GM10847 (cell line): ENCODE measurements around the gene LCP1.

Source experiments
- POLR2A ChIP-seq: IDR thresholded peaks from 2 replicates; pipeline ENCODE4 v1.6.1; 2011; ENCODE audit not compliant: insufficient read length; ENCODE audit errors: extremely low read depth

The LCP1 gene

DNA sequence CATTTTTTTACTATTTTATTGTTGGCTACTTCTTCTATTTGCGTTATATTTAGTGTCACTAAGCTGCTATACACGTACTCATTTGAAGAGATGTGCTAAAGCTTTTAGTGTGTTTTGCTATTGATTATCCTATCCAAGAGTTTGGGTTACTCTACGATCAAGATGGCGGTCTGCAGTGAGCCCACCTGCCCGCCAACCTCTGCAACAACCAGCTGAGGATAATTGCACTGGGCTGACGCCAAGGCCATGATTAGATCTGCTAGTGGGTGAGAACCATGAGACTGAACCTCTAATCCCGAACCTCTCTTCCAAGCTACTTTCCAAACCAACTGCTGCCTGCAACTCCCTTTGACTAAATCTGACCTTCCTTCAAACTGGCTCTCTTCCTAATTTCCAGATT is 78.9 kb downstream of the LCP1 start:
- TF ChIP-seq POLR2A: no peak

DNA sequence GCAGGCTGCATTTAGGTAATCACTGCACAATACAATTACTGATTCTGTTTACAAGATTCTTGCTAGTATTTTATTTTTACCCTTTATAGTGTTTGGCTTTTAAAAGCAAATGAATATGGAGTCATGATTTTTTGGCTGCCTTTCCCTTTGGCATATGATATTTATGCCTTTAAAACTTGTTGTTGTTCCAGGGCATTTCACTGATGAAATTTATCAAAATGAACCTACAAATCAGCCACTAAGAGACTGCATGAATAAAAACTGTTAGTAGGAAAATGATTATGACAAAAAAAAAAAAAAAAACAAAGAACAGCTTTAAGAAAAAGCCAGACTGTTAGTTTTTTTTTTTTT is 79.7 kb downstream of the LCP1 start:
- TF ChIP-seq POLR2A: no peak

DNA sequence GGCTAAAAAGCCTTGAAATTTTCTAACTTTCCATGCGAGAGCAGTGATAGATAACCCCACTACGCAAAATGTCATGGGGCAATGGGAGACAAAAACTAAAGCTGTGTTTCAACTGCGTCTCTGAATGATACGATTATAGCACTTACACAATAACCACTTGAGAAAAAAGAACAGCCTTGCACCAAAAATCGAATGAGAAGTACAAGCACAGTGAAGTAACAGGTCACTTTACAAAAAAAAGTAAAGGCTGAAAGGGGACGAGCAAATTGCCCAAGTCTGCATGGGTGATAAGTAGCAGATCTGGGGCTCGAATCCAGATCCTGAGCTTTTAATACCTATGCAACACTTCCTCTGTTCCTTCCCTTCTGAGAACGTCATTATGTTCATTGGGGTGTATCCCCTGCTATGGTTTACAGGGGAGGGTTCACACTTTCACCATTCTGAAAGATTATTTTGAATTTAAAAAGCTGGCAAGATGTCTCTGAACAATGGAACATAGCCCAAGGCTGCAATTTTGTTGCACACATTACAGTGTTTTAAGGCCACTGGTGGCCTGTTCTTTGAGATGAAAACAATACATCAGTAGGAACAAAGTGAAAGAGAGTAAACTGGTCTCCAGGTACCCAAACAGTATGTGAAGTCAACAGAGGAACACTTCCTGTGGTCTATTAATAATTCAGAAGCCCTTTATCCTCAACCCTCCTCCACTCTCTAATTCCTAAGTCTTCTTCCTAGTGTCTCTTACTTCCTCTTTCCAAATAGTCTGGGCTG is 80.3 kb downstream of the LCP1 start:
- TF ChIP-seq POLR2A: no peak

DNA sequence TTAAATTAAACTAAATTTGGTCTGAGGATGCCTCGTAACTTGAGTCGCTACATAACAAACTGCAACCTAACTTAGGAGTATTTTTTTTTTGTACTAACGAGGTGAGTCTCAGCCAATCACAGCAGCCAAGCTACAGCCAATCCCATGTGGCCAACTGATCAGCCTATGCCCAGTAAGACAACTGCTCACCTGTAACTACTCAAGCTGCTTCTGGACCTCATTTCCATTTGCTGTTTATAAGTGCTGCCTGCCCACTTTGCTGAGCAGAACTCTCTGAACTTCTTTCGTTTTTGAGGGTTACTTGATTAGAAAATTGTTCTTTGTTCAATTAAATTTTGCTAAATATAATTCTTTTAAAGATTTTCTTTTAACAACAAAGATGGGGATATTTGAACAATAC is 81.0 kb downstream of the LCP1 start:
- no peak for TF ChIP-seq POLR2A

DNA sequence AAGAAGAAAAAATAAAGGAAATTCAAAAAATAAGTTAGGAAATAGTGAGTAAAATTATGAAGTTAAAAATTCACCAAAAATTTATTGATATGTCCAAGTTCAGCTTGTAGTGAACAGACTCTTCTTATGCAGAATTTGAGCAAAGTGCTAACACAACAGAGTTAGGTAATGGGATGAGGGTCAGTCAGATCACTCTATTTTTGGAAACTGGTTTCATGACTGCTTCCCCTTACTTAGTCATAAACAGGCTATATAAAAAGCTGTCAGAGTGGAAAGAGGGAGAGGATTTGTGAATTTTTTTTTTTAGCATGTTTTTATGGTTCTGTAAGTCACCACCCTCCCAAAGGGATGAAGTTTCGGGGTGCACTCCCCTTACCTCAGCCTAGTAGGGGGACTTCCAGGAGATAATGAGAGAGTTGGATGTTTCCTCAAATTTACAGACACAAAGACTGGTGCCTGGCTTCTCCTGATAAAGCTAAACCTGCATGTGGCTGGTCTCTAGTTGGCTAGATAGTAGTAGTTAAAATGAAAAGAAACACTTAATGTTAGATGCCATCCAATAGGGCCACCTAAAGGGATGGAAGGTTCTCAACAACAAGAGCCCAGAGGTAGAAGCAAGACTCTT is 81.7 kb downstream of the LCP1 start:
- no peak for TF ChIP-seq POLR2A

DNA sequence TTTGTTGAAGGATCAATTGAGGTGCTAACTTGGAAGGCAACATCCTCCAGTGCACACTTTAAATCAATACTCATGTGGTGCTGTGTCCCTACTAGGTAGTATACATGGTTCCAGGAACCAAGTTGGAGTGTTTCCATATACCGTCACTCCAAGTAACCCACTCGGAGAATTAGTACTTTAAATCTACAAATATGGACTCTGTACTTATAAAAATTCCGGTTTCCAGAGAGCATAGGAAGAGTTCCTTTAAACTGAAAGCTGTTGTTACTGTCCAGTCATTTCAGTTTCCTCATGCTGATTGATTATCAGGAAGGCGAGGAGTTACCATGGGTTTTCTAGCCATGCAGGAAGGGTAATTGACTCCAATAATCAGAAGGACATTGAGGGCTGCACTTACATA is 84.3 kb downstream of the LCP1 start:
- no peak for TF ChIP-seq POLR2A

DNA sequence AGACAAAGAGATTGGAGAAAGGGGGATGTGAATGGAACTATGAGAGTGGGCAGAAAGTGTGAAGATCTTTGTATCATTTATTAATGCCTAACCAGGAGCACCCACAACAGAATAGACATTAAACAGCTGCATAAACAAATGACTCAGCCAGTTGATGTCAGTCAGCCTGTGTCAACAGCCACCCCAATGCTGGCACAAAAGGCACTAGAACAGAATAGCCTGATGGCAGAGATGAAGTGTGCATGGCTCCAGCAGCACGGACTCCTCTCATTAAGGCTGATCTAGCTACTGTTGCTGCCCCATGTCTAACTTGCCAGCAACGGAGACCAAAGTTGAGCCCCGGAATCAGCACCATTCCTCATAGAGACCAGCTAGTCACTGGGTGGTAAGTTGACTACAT is 85.0 kb downstream of the LCP1 start:
- TF ChIP-seq POLR2A: no peak

DNA sequence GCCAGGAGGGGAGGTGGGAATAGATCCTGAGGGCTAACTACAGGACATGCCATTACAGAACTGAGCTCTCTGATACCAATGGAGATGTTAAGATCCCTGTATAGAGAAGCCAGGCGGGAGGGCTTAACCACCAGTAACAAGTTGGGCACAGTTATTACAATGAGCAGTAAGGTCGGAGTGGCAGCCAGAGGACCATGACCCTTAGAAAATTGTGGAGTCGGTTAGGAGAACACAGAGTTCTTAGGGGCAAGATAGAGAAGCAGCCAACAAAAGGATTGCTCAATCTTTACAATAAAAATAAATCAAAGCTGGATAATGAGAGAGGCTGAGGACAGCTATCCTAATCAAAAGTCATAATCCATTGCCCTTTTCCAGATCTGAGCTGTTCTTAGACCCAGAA is 87.5 kb downstream of the LCP1 start:
- no peak for TF ChIP-seq POLR2A

DNA sequence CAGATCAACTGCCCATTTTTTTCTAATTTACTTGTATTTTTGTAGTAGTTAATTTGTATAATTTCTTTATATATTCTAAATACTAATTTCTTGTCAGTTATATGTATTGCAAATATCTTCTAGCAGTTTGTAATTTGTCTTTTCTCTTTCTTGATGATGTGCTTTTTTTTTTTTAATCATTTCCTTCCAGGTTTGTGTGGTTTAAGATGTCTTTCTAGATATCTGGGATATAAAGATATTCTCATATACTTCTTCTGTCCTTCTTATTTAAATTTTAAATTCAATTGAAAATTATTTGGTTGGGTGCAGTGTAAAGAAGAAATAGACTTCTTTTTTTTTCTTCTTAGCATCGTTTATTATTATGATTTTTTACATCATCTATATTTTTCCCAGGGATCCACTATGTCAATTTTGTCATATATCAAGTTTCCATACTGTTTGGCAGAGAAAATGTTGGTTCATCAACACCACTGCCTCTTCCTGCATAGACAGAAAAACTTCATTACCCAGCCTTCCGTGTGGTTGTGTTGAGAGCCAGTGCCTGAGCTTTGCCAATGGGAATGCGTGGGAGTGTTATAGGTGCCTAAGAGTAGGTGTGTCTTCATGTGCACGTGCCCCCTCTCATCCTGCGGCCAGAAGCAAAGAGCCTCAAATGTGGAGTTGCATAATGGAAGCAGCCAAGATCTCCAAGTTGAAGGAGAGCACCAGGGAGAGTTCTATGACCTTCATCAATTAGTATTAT is 93.0 kb downstream of the LCP1 start:
- no peak for TF ChIP-seq POLR2A

DNA sequence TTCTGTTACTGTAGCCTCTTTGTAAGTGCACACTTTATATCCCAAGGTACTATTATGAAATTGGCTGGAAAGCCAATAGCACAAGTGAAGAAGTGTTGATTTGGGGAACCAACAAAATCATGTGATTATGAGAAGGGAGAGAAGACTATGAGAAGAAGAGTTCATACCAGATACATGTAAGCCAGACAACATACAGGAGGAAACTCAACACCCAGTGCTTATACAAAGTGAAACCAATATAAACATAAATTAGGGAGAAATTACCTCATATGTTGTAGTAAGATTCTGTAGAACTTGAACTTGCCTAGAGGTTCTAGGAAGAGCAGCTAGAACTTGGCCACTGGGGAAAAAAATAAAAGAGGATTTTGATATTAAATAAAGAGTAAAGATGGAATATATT is 94.5 kb downstream of the LCP1 start:
- TF ChIP-seq POLR2A: no peak

DNA sequence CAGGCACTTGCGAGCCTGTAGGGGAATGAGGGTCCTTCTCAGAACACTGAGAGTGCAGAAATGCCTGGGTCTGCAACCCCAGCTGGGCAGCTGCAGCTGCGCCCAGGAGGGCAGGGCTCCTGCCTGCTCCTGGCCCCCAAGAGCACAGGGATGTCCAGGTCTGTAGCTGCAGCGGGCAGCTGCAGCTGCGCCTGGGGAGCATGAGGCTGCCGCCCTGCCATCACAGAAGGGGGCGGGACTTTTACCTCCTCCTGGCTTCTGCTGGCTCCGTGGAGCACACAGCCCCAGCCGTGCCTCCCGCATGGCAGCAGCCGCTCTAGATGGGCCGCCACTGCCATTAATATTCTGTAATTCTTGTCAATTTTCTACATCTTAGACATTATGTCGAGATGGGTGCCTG is 95.0 kb downstream of the LCP1 start:
- no peak for TF ChIP-seq POLR2A

DNA sequence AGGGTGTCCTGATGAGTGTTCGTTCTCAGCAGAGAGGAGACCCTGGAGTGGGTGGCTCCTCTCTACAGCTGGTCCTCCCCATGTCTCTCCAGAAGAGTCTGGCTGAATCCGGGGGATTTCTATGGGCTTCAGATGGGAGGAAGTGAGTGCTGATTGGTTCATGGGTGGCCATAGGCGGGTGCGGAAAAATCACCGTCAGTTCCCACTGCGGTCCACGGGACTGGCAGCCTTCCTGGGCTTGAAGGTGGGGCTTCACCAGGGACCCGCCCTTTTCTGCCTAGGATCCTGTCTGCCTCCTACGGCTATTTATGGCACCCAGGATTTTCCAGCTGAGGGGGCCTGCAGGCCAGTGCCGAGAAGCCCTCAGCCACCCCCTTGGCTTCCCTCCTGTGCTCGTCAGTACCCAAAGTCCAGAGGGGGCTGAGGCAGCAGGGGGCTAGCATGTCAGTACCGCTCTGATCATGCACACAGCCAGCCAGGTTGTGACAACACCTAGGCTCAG is 95.5 kb downstream of the LCP1 start:
- no peak for TF ChIP-seq POLR2A

DNA sequence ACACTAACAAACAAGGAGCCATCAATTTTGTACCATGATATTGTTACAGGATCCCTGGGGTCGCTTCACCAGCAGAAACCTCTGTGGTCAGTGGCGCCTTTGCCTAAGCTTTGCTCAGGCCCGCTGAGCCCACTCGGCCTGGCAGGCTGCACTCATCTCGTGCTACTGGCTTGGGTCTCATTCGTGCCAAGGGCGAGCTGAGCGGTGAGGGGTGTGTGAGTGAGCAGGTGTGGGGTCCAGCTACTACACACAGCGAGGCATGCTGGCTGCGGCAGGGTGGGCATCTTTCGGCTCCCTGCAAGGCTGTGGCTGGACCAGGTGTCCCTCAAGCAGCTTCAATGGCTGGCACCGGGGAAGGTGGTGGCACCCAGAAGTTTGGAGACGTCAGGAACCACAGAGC is 96.2 kb downstream of the LCP1 start:
- no peak for TF ChIP-seq POLR2A

DNA sequence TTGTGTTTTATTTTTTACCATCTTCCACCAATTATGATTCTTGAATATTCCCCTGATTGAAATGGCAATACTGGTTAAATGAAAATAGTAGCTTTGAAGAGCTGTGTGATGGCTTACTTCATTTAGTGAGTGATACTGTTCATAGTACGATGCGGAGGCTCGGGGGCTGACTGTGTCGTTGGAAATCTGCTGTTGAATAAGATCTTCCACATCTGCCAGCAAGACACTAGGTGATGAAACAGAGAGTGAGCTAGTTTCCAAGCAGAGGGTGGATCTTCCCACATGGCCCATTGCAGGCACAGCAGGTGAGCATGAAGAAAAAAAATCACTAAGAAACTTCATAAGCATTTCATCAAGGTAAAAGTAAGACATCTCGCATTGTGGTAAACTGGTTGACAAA is 99.7 kb downstream of the LCP1 start:
- no peak for TF ChIP-seq POLR2A

DNA sequence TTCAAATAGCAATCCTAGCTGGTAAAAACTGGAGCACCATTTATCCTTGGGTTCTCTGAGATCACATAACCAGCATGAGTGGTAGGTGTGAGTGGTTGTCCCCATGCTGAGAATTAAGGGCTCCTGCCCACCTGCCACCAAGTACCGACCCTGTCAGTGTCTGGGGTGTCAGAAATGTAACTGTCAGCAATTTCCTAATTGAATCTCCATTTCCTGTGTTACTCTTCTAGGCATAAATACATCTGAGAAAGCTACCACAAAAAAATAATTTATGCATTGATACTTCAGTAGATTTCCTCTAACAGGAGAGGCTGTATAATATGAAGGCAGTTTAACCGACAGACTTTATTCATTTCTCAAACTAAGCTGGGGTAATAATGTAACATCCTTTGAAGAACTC is 102.2 kb downstream of the LCP1 start:
- no peak for TF ChIP-seq POLR2A

DNA sequence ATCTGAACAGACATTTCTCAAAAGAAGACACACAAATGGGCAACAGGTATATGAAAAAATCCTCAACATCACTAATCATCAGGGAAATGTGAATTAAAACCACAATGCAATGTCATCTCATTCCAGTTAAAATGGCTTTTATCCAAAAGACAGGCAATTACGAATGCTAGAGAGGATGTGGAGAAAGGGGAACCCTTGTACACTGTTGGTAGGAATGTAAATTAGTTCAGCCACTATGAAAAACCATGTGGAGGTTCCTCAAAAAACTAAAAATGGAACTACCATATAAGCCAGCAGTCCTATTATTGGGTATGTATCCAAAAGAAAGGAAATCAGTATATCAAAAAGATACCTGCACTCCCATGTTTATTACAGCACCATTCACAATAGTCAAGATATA is 104.7 kb downstream of the LCP1 start:
- TF ChIP-seq POLR2A: no peak

DNA sequence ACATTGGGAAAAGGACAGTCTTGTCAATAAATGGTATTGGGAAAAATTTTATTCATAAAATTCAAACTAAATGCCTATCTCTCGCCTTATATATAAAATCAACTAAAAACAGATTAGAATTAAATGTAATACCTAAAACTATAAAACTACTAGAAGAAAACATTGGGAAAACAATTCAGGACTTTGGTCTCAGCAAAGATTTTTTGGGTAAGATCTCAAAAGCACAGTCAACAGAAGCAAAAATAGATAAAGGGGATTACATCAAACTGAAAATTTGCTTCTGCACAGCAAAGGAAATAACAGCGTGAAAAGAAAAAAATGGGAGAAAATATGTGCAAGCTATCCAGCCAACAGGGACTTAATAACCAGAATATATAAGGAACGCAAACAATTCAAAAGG is 105.2 kb downstream of the LCP1 start:
- no peak for TF ChIP-seq POLR2A
